Activated CD4-positive, alpha-beta T cell treated with anti-CD3 and anti-CD28 coated beads, Interleukin-2, amount 10 ng/mL, durations not matched to agents 24 days and 14 days (primary cell): ENCODE measurements around the gene ESF1. TPM values are rescaled to one million over a fixed set of nuclear protein-coding genes. Genes with fewer than 3 reads are reported as not detected.

ENCODE experiments used
- DNase-seq: peaks from one replicate; pipeline ENCODE4 v3.0.0; 2022
- H3K27ac Mint-ChIP-seq: one replicate; pipeline ENCODE4 v1.8.0; 2022; ENCODE audit warnings: mild to moderate bottlenecking, mixed read lengths
- H3K27me3 Mint-ChIP-seq: one replicate; pipeline ENCODE4 v1.8.0; 2022; ENCODE audit warnings: mixed read lengths
- H3K36me3 Mint-ChIP-seq: one replicate; pipeline ENCODE4 v1.8.0; 2022; ENCODE audit warnings: low read depth, mild to moderate bottlenecking, mixed read lengths
- H3K4me1 Mint-ChIP-seq: one replicate; pipeline ENCODE4 v1.8.0; 2021; ENCODE audit warnings: mixed read lengths
- H3K4me3 Mint-ChIP-seq: one replicate; pipeline ENCODE4 v1.8.0; 2022; ENCODE audit warnings: mild to moderate bottlenecking, moderate library complexity, mixed read lengths
- H3K9me3 Mint-ChIP-seq: one replicate; pipeline ENCODE4 v1.8.0; 2021; ENCODE audit warnings: mixed read lengths
- intact Hi-C: fragments of 100-400 bp; cut with micrococcal nuclease; formaldehyde crosslinking; loops from one replicate; pipeline ENCODE4 v1.15.1; 2023
- total RNA-seq: library from RNA; stranded (reverse); gene quantifications from 2 replicates; pipeline ENCODE4 v1.2.3, GENCODE V29; 2022

ESF1 gene
- total RNA-seq, 1 donor from 2014 or later = 34.5 TPM

- no peak for DNase-seq
- Mint-ChIP-seq H3K9me3 (peaks cover 8% of the 10 kb centered on the region), H3K4me3 (no peak overlapping the region), H3K4me1 (no peaks in the 10 kb centered on the region), H3K27ac (no peak overlapping the region), H3K36me3 (no peaks in the 10 kb centered on the region), H3K27me3 (no peaks in the 10 kb centered on the region)
- intact Hi-C loops = no loop called here
Measured at GRCh38 chr20:13700761-13701160, 84.0 kb downstream of the ESF1 start.

GRCh38 chr20:13694420-13695150, 90.1 kb downstream of the ESF1 start:
- H3K36me3 Mint-ChIP-seq = no peaks in the 10 kb centered on the region
- intact Hi-C loops = no loop called here
- no peaks in the 10 kb centered on the region for H3K27me3 Mint-ChIP-seq
- no peak for DNase-seq
- H3K4me3 Mint-ChIP-seq = no peak overlapping the region
- no peak overlapping the region for H3K27ac Mint-ChIP-seq
- no peaks in the 10 kb centered on the region for H3K4me1 Mint-ChIP-seq
- H3K9me3 Mint-ChIP-seq = peaks cover 8% of the 10 kb centered on the region

GRCh38 chr20:13692802-13693736, 91.7 kb downstream of the ESF1 start:
- Mint-ChIP-seq H3K9me3 (peaks cover 8% of the 10 kb centered on the region), H3K36me3 (no peaks in the 10 kb centered on the region), H3K27me3 (no peaks in the 10 kb centered on the region), H3K27ac (no peak overlapping the region), H3K4me1 (no peaks in the 10 kb centered on the region), H3K4me3 (no peak overlapping the region)
- intact Hi-C loops = no loop called here
- no peak for DNase-seq

GRCh38 chr20:13690943-13691342, 93.8 kb downstream of the ESF1 start:
- H3K36me3 Mint-ChIP-seq = no peaks in the 10 kb centered on the region
- intact Hi-C loops = no loop called here
- H3K4me1 Mint-ChIP-seq = no peaks in the 10 kb centered on the region
- H3K27ac Mint-ChIP-seq = no peak overlapping the region
- peaks cover 2% of the 10 kb centered on the region for H3K27me3 Mint-ChIP-seq
- no peaks in the 10 kb centered on the region for H3K9me3 Mint-ChIP-seq
- no peak for DNase-seq
- H3K4me3 Mint-ChIP-seq = no peak overlapping the region

GRCh38 chr20:13687815-13688214, 96.9 kb downstream of the ESF1 start:
- no peak for DNase-seq
- no peaks in the 10 kb centered on the region for H3K36me3 Mint-ChIP-seq
- H3K4me1 Mint-ChIP-seq = no peaks in the 10 kb centered on the region
- intact Hi-C loops = no loop called here
- peaks cover 6% of the 10 kb centered on the region for H3K27me3 Mint-ChIP-seq
- no peaks in the 10 kb centered on the region for H3K9me3 Mint-ChIP-seq
- H3K4me3 Mint-ChIP-seq = no peak overlapping the region
- no peak overlapping the region for H3K27ac Mint-ChIP-seq

GRCh38 chr20:13685623-13686022, 99.1 kb downstream of the ESF1 start:
- Mint-ChIP-seq H3K4me3 (no peak overlapping the region), H3K27ac (no peak overlapping the region), H3K9me3 (peaks cover 4% of the 10 kb centered on the region), H3K27me3 (peaks cover 6% of the 10 kb centered on the region), H3K36me3 (no peaks in the 10 kb centered on the region), H3K4me1 (peaks cover 3% of the 10 kb centered on the region)
- intact Hi-C loops = no loop called here
- no peak for DNase-seq

GRCh38 chr20:13684566-13685222, 100.0 kb downstream of the ESF1 start:
- Mint-ChIP-seq H3K36me3 (no peaks in the 10 kb centered on the region), H3K4me1 (peaks cover 3% of the 10 kb centered on the region), H3K9me3 (peaks cover 4% of the 10 kb centered on the region), H3K4me3 (no peak overlapping the region), H3K27ac (no peak overlapping the region), H3K27me3 (peaks cover 6% of the 10 kb centered on the region)
- intact Hi-C loops = no loop called here
- DNase-seq = no peak

- no peak overlapping the region for H3K4me3 Mint-ChIP-seq
- peaks cover 6% of the 10 kb centered on the region for H3K27me3 Mint-ChIP-seq
- H3K9me3 Mint-ChIP-seq = peaks cover 4% of the 10 kb centered on the region
- no peak for DNase-seq
- no peak overlapping the region for H3K27ac Mint-ChIP-seq
- H3K4me1 Mint-ChIP-seq = peaks cover 3% of the 10 kb centered on the region
- no peaks in the 10 kb centered on the region for H3K36me3 Mint-ChIP-seq
- intact Hi-C loops = no loop called here
Measured at GRCh38 chr20:13683833-13684232, 100.9 kb downstream of the ESF1 start.

- Mint-ChIP-seq H3K36me3 (no peaks in the 10 kb centered on the region), H3K9me3 (peaks cover 4% of the 10 kb centered on the region), H3K4me3 (no peak overlapping the region), H3K27ac (no peak overlapping the region), H3K4me1 (peaks cover 3% of the 10 kb centered on the region), H3K27me3 (peaks cover 4% of the 10 kb centered on the region)
- intact Hi-C loops = no loop called here
- no peak for DNase-seq
Measured at GRCh38 chr20:13681248-13682125, 103.2 kb downstream of the ESF1 start.

GRCh38 chr20:13678944-13679343, 105.8 kb downstream of the ESF1 start:
- H3K4me1 Mint-ChIP-seq = peaks cover 3% of the 10 kb centered on the region
- intact Hi-C loops = no loop called here
- H3K9me3 Mint-ChIP-seq = peaks cover 4% of the 10 kb centered on the region

GRCh38 chr20:13677241-13677640, 107.5 kb downstream of the ESF1 start:
- Mint-ChIP-seq H3K27me3 (no peaks in the 10 kb centered on the region), H3K4me1 (peaks cover 3% of the 10 kb centered on the region)

More at GRCh38 chr20:13678944-13679343, 105.8 kb downstream of the ESF1 start:
- H3K36me3 Mint-ChIP-seq = no peaks in the 10 kb centered on the region
- DNase-seq = no peak
- H3K27me3 Mint-ChIP-seq = no peaks in the 10 kb centered on the region
- no peak overlapping the region for H3K4me3 Mint-ChIP-seq
- no peak overlapping the region for H3K27ac Mint-ChIP-seq

GRCh38 chr20:13676682-13677081, 108.0 kb downstream of the ESF1 start:
- no peak overlapping the region for H3K4me3 Mint-ChIP-seq
- peaks cover 3% of the 10 kb centered on the region for H3K4me1 Mint-ChIP-seq
- intact Hi-C loops = no loop called here
- peaks cover 4% of the 10 kb centered on the region for H3K9me3 Mint-ChIP-seq
- no peaks in the 10 kb centered on the region for H3K27me3 Mint-ChIP-seq
- H3K36me3 Mint-ChIP-seq = no peaks in the 10 kb centered on the region
- DNase-seq = no peak
- H3K27ac Mint-ChIP-seq = no peak overlapping the region

More at GRCh38 chr20:13677241-13677640, 107.5 kb downstream of the ESF1 start:
- intact Hi-C loops = no loop called here
- no peak for DNase-seq
- Mint-ChIP-seq H3K4me3 (no peak overlapping the region), H3K27ac (no peak overlapping the region), H3K9me3 (peaks cover 4% of the 10 kb centered on the region), H3K36me3 (no peaks in the 10 kb centered on the region)

- H3K4me3 Mint-ChIP-seq = no peak overlapping the region
- intact Hi-C loops = no loop called here
- DNase-seq = no peak
- H3K27ac Mint-ChIP-seq = no peak overlapping the region
- H3K27me3 Mint-ChIP-seq = peaks cover 2% of the 10 kb centered on the region
- no peaks in the 10 kb centered on the region for H3K36me3 Mint-ChIP-seq
- H3K9me3 Mint-ChIP-seq = no peaks in the 10 kb centered on the region
- H3K4me1 Mint-ChIP-seq = no peaks in the 10 kb centered on the region
Measured at GRCh38 chr20:13672690-13673089, 112.0 kb downstream of the ESF1 start.
